Osteoblast (primary cell): ENCODE results near the gene FXYD2. TPM values are rescaled to one million over a fixed set of nuclear protein-coding genes. Genes with fewer than 3 reads are reported as not detected.

Experiments used
- DNase-seq: peaks from one replicate; pipeline ENCODE4 v3.0.0; 2011; ENCODE audit warnings: low spot score, mixed read lengths; ENCODE audit not compliant: insufficient read length; ENCODE audit errors: missing footprints
- H2AFZ ChIP-seq: 2 replicates; pipeline ENCODE4 v1.6.0; 2011; ENCODE audit warnings: mild to moderate bottlenecking, low read length
- H3K27ac ChIP-seq: 2 replicates; pipeline ENCODE4 v1.5.1; 2011; ENCODE audit warnings: mild to moderate bottlenecking, low read depth, low read length, moderate library complexity
- H3K27me3 ChIP-seq: 2 replicates; pipeline ENCODE4 v1.6.0; 2012; ENCODE audit warnings: mild to moderate bottlenecking, control low read depth, inconsistent platforms, low read length, moderate library complexity; ENCODE audit not compliant: insufficient read depth
- H3K36me3 ChIP-seq: 2 replicates; pipeline ENCODE4 v1.5.1; 2011; ENCODE audit warnings: mild to moderate bottlenecking, low read length, control low read depth, moderate library complexity; ENCODE audit not compliant: insufficient read depth
- H3K4me1 ChIP-seq: 2 replicates; pipeline ENCODE4 v1.5.1; 2011; ENCODE audit warnings: mild to moderate bottlenecking, low read length, control low read depth, moderate library complexity; ENCODE audit not compliant: insufficient read depth
- H3K4me2 ChIP-seq: 2 replicates; pipeline ENCODE4 v1.6.0; 2011; ENCODE audit warnings: mild to moderate bottlenecking, low read length; ENCODE audit not compliant: insufficient read depth
- H3K4me3 ChIP-seq: fragments of 200-600 bp; sonication (generic); 3 replicates; pipeline ENCODE4 v1.5.1; 2012; ENCODE audit warnings: mild to moderate bottlenecking, low read length, inconsistent platforms; ENCODE audit not compliant: insufficient read depth
- H3K79me2 ChIP-seq: 2 replicates; pipeline ENCODE4 v1.6.0; 2012; ENCODE audit warnings: mild to moderate bottlenecking, low read length, control low read depth, inconsistent platforms; ENCODE audit not compliant: insufficient read depth
- H3K9me3 ChIP-seq: 2 replicates; pipeline ENCODE4 v1.5.1; 2011; ENCODE audit warnings: low read depth, low read length, control low read depth
- H4K20me1 ChIP-seq: 2 replicates; pipeline ENCODE4 v1.6.0; 2012; ENCODE audit warnings: mild to moderate bottlenecking, low read length, control low read depth; ENCODE audit not compliant: insufficient read depth
- total RNA-seq: library from RNA; depleted of rRNA; stranded (reverse); fragments of >200 nt; gene quantifications from 2 replicates; pipeline ENCODE4 v1.2.3, GENCODE V29; 2012
- TF ChIP-seq, protein P1 (sequence below): IDR thresholded peaks from 2 replicates; pipeline ENCODE4 v1.5.1; 2011; ENCODE audit warnings: mild to moderate bottlenecking, low read depth, low read length, moderate library complexity; ENCODE audit errors: extremely low read depth

Gene FXYD2
- total RNA-seq, 1 donor, result not detected

DNA sequence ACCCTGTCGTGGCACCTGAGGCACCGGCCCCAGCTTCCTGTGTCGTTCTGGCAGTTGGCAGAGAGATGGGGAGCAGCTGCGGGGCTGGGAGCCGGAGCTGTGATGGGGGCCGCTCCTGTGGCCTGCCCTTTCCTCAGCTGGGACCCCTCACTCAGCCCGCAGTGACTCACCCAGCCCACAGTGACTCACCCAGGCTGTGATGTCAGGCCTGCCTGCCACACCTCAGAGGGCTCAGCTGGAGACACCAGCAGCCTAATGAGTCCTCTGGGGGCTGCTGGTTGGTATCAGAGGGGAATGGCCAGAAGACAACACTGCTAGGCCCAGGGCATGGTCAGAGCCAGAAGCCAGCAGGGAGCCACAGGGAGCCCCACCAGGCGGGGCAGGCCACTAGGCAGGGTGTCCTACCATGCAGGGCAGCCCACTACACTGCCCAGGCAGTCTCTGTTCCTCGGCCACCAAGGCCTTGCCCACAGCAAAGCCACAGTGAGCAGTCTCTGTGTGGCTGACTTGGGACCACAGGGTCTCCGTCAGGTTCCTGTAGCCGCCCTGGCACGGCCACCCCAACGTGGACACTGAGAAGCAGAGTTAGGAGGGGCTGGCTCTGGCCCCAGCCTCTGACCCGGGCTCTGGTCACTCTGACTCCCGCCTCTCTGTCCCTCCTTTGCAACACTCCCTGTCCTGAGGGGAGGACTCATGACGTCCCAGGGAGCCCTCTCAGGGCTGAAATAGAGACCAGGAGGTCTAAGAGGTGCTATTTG, 4.2 kb upstream of the FXYD2 start:
- no peaks in the 10 kb centered on the region for H3K4me1 ChIP-seq
- H3K4me2 ChIP-seq, result no peak overlapping the region
- H3K9me3 ChIP-seq, result no peaks in the 10 kb centered on the region
- no peak overlapping the region for H3K27ac ChIP-seq
- TF ChIP-seq, protein P1, sequence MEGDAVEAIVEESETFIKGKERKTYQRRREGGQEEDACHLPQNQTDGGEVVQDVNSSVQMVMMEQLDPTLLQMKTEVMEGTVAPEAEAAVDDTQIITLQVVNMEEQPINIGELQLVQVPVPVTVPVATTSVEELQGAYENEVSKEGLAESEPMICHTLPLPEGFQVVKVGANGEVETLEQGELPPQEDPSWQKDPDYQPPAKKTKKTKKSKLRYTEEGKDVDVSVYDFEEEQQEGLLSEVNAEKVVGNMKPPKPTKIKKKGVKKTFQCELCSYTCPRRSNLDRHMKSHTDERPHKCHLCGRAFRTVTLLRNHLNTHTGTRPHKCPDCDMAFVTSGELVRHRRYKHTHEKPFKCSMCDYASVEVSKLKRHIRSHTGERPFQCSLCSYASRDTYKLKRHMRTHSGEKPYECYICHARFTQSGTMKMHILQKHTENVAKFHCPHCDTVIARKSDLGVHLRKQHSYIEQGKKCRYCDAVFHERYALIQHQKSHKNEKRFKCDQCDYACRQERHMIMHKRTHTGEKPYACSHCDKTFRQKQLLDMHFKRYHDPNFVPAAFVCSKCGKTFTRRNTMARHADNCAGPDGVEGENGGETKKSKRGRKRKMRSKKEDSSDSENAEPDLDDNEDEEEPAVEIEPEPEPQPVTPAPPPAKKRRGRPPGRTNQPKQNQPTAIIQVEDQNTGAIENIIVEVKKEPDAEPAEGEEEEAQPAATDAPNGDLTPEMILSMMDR, result no peak
- no peaks in the 10 kb centered on the region for H3K79me2 ChIP-seq
- H3K4me3 ChIP-seq, result no peak overlapping the region
- no peaks in the 10 kb centered on the region for H3K36me3 ChIP-seq
- peaks cover 15% of the 10 kb centered on the region for H3K27me3 ChIP-seq
- DNase-seq, result peak; percentile 91
- no peaks in the 10 kb centered on the region for H4K20me1 ChIP-seq
- no peak overlapping the region for H2AFZ ChIP-seq

- Histone ChIP-seq H3K4me3 (no peak overlapping the region), H3K9me3 (no peaks in the 10 kb centered on the region), H3K79me2 (no peaks in the 10 kb centered on the region), H3K27me3 (peaks cover 17% of the 10 kb centered on the region), H3K36me3 (no peaks in the 10 kb centered on the region), H3K27ac (no peak overlapping the region), H3K4me2 (no peak overlapping the region), H3K4me1 (no peaks in the 10 kb centered on the region), H4K20me1 (no peaks in the 10 kb centered on the region), H2AFZ (no peak overlapping the region)
- TF ChIP-seq, protein P1, result no peak
- peak; percentile 52 for DNase-seq
Observed at GRCh38 chr11:117827521-117828511, 3.3 kb upstream of the FXYD2 start.

DNA sequence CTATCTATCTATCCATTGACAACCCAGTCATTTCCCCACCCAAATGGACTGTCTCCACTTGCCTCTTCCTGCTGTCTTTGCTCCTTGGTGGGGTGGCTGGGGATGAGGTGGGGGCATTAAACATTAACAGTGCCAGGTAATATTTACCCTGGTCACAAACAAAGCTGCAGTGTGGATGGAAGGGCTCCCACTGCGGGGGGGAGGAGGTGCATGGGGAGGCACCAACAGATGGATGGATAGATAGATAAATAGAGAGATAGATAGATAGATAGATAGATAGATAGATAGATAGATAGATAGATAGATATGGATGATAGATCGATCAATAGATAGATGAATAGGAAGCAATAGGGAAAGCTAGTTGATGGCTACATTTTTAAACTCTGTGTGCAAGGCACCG, 2.3 kb upstream of the FXYD2 start:
- Histone ChIP-seq H3K79me2 (no peaks in the 10 kb centered on the region), H4K20me1 (no peaks in the 10 kb centered on the region), H3K27me3 (peaks cover 19% of the 10 kb centered on the region), H3K4me2 (no peak overlapping the region), H3K9me3 (no peaks in the 10 kb centered on the region), H3K4me1 (no peaks in the 10 kb centered on the region), H2AFZ (no peak overlapping the region), H3K4me3 (no peak overlapping the region), H3K36me3 (no peaks in the 10 kb centered on the region), H3K27ac (no peak overlapping the region)
- peak; percentile 43 for DNase-seq
- TF ChIP-seq, protein P1, result no peak

- Histone ChIP-seq H3K36me3 (no peaks in the 10 kb centered on the region), H2AFZ (no peak overlapping the region), H4K20me1 (no peaks in the 10 kb centered on the region), H3K4me2 (no peak overlapping the region), H3K27me3 (peaks cover 19% of the 10 kb centered on the region), H3K79me2 (no peaks in the 10 kb centered on the region), H3K4me1 (no peaks in the 10 kb centered on the region), H3K27ac (no peak overlapping the region), H3K9me3 (no peaks in the 10 kb centered on the region), H3K4me3 (no peak overlapping the region)
- no peak for DNase-seq
- TF ChIP-seq, protein P1, result no peak
Observed at GRCh38 chr11:117826190-117826570, 1.6 kb upstream of the FXYD2 start.
